ENCODE data around the gene GALNT11. TPM values are rescaled to one million over a fixed set of nuclear protein-coding genes. Genes with fewer than 3 reads are reported as not detected.

Gene GALNT11
- total RNA-seq, result 40.5 TPM
- long read RNA-seq, transcript GALNT11-205 (12 exons, 2,727 nt), result major isoform, 38 of 60 reads
- long read RNA-seq, partial matches to known transcripts, result 8 of 60 reads
- long read RNA-seq, other reads (novel, unspliced or antisense), result 14 of 60 reads

GRCh38 chr7:152025077-152025936, at the start of gene GALNT11:
TSS of gene GALNT11 (plus strand) at chr7:152025674. CDS start at chr7:152094228, 68,554 bp downstream.
- Histone ChIP-seq H3K4me3 (peak within 1 kb of the TSS; percentile 66), H3K27ac (peak within 1 kb of the TSS; percentile 87), H3K9me3 (no peaks in the 10 kb centered on the region), H3K36me3 (no peaks in the 10 kb centered on the region), H3K27me3 (no peaks in the 10 kb centered on the region), H3K4me1 (peaks cover 20% of the 10 kb centered on the region)
- peak; percentile 99 for ATAC-seq
- TF ChIP-seq CTCF (IDR thresholded peaks at IDR 0.05), result peak; percentile 27
- DNase-seq, result peak; percentile 94
- intact Hi-C loops (cut with DNase I), result no loop called here

DNA sequence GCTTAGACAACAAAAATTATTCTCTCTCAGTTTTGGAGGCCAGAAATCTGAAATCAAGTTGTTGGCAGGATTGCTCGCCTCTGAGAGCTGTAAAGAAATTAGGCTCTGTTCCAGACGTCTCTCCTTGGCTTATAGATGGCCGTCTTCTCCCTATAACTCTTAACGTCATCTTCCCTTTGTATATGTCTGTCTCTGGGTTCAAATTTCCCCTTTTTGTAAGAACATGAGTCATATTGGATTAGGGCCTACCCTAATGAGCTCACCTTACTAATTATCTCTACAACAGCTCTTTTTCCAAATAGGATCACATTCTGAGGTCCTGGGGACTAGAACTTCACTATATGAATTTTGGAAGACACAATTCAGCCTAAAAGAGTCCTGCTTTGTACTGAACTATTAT, 46.9 kb upstream of the GALNT11 start:
- ATAC-seq (no peak), DNase-seq (no peak)

DNA sequence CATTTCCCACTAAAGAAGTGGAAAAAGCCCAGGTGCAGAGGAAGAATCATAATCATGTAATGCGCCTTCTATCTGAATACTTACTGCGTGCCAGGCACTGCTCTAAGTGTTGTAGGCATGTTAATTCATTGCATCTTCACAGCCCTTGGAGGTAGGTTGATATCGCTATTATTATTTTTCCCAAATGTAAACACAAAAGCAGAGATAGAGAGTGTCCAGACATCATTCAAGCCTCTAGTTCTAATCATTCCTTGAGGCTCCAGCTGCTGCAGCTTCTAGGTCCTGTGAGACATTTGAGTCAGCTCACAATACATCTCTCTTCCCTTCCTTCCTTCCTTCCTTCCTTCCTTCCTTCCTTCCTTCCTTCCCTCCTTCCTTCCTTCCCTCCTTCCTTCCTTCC, 44.3 kb upstream of the GALNT11 start:
- Histone ChIP-seq H3K9me3 (no peaks in the 10 kb centered on the region), H3K27me3 (no peaks in the 10 kb centered on the region), H3K4me1 (no peaks in the 10 kb centered on the region), H3K27ac (no peak overlapping the region), H3K4me3 (no peak overlapping the region), H3K36me3 (no peaks in the 10 kb centered on the region)
- TF ChIP-seq CTCF (IDR thresholded peaks at IDR 0.05), result no peak
- DNase-seq (no peak), ATAC-seq (no peak)
- intact Hi-C loops (cut with DNase I), result no loop called here

More for the DNA sequence above, 46.9 kb upstream of the GALNT11 start:
- Histone ChIP-seq H3K4me3 (no peak overlapping the region), H3K9me3 (no peaks in the 10 kb centered on the region), H3K36me3 (no peaks in the 10 kb centered on the region), H3K27ac (no peak overlapping the region), H3K27me3 (no peaks in the 10 kb centered on the region), H3K4me1 (no peaks in the 10 kb centered on the region)
- intact Hi-C loops (cut with DNase I), result no loop called here
- TF ChIP-seq CTCF (IDR thresholded peaks at IDR 0.05), result no peak

DNA sequence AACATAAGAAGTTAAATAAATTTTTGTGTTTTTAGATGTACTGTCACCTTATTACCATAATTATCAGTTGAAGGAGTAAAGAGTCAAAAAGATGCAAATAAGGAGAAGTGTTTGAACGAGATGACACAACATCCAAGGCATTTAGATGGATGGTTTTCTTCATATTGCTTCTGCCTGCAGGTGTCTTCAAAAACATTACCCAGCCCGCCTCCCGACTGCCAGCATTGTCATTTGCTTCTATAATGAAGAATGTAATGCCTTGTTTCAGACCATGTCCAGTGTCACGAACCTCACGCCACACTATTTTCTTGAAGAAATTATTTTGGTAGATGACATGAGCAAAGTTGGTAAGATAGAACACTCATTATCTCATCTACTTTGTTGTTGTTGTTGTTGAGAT, 42.7 kb upstream of the GALNT11 start:
- no peaks in the 10 kb centered on the region for H3K9me3 ChIP-seq
- H3K27ac ChIP-seq, result no peak overlapping the region
- no peaks in the 10 kb centered on the region for H3K27me3 ChIP-seq
- H3K36me3 ChIP-seq, result no peaks in the 10 kb centered on the region
- no peak for ATAC-seq
- H3K4me1 ChIP-seq, result no peaks in the 10 kb centered on the region
- intact Hi-C loops (cut with DNase I), result no loop called here
- DNase-seq, result no peak
- H3K4me3 ChIP-seq, result no peak overlapping the region
- no peak for TF ChIP-seq CTCF (IDR thresholded peaks at IDR 0.05)

- Histone ChIP-seq H3K27me3 (no peaks in the 10 kb centered on the region), H3K4me1 (no peaks in the 10 kb centered on the region), H3K4me3 (no peak overlapping the region), H3K27ac (no peak overlapping the region), H3K36me3 (no peaks in the 10 kb centered on the region), H3K9me3 (no peaks in the 10 kb centered on the region)
- DNase-seq (no peak), ATAC-seq (no peak)
- intact Hi-C loops (cut with DNase I), result no loop called here
- TF ChIP-seq CTCF (IDR thresholded peaks at IDR 0.05), result no peak
Measured at GRCh38 chr7:151984612-151985011, 40.9 kb upstream of the GALNT11 start.

All from upper lobe of right lung (tissue), 1 donor.